ENCODE data around the gene WFS1.

WFS1 gene, protein sequence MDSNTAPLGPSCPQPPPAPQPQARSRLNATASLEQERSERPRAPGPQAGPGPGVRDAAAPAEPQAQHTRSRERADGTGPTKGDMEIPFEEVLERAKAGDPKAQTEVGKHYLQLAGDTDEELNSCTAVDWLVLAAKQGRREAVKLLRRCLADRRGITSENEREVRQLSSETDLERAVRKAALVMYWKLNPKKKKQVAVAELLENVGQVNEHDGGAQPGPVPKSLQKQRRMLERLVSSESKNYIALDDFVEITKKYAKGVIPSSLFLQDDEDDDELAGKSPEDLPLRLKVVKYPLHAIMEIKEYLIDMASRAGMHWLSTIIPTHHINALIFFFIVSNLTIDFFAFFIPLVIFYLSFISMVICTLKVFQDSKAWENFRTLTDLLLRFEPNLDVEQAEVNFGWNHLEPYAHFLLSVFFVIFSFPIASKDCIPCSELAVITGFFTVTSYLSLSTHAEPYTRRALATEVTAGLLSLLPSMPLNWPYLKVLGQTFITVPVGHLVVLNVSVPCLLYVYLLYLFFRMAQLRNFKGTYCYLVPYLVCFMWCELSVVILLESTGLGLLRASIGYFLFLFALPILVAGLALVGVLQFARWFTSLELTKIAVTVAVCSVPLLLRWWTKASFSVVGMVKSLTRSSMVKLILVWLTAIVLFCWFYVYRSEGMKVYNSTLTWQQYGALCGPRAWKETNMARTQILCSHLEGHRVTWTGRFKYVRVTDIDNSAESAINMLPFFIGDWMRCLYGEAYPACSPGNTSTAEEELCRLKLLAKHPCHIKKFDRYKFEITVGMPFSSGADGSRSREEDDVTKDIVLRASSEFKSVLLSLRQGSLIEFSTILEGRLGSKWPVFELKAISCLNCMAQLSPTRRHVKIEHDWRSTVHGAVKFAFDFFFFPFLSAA

DNA sequence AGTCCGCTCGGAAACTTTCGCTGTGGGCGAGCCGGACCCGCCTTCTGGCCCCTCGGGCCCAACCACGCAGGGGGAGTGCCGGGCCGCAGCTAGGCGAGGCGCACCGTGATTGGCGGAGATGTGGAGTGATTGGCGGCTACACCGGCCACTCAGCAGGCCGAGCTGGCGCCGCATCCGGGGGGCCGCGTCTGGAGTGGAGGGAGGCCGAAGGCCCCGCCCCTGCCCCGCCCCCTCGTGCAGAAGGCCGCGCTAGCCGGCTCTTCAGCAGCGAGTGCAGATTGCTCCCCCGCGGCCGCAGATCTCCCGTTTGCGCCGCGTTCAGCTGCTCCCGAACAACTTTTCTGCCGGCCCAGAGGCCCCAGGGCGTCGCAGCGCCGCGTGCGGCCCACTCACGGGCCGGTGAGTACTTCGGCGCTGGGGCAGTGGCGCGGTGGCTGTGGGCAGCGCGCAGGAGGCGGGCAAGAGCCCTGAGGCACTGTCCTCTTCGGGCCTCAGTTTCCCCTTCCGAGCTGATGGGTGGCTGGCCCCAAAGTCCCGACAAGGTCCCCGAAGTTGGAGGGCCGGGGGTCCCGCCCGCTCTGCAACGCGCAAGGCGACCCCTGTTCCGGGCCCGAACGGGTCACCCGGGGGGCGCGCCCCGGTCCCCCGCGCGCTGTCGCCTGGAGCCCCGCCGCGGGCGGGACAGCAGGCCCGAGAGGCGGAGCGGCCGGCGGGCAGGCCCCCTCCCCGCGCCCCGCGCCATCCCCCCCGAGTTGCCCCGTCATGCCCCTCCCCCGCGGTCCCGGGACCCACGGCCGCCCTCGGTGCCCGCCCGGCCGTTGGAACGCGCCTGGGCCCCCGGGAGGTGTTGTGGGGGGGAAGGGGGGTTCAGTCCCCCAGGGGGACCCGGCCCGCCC is at the start of gene WFS1:
TSS of gene WFS1 (plus strand) at position 235 of the 896 bp plus-strand sequence. CDS start 7,606 bp downstream, outside the sequence.
- peak; percentile 91 to 96 for DNase-seq (ENCODE audit: low read depth in 2 of 2)

DNA sequence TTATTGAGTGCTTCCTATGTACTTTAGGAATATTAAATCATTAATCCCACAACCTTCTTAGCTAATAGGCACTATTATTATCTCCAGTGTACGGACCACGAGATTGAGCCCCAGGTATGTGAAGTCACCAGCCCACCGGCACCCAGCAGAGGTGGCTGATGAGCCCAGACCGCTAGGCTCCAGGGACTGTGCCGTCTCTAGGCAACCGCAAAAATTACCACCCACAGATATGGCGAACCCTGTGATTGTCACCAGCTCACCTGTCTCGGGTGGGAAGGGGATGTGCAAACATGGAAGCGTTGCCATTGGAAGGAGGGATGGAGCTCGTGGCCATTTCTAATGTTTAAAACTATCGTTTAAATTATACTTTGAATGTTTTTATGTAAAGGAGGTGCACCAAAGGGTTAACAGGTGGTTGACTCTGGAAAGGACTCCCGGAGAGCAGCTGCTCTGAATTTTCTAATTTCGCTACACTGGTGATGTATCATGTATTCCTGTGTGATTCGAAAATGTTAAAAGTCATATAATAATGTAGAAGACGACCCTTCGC is 48.3 kb upstream of the WFS1 start:
- DNase-seq (ENCODE audit: low read depth in 2 of 2) = no peak

DNA sequence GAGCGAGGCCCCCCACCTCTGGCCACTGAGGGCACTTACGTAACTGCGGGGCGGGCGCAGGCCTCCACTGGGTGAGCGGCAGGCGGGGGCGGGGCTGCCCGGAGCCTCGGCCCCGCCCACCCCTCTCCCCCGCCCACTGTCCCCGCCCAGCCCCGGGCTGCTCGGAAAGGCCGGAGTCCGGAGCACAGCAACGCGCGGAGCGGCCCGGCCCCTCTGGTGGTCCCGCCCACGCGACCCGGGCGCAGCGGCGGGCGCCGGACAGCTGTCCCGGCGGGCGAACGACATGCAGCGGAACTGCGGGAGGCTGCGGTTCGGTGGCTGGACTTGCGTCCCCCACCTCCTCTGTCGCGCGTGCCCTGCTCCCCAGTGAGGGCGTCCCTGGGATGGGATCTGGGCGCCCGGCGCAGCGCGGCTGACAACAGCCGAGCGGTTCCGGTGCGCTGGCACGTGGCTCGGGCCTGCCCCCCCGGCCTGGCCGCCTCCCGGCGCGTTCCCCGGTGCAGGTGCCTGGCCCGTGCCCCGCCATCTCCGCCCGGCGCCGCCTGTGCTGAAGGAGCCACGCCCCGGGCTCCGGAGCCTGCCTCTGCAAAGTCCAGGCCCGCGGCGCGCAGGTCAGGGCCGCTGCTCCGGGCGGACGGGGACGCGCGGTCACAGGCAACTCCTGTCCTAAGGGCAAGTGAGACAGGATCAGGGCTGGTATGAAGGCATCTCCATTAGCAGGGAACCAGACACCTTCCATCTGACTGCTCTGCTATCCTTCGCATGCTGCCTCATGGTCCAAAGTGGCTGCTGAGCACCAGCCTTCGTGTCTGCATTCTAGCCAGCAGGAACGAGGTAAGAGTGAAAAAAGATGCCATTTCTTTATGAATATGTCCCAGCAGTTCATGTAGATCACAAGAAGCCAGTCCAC is 47.5 kb upstream of the WFS1 start:
- no peak for DNase-seq (ENCODE audit: low read depth in 2 of 2)

DNA sequence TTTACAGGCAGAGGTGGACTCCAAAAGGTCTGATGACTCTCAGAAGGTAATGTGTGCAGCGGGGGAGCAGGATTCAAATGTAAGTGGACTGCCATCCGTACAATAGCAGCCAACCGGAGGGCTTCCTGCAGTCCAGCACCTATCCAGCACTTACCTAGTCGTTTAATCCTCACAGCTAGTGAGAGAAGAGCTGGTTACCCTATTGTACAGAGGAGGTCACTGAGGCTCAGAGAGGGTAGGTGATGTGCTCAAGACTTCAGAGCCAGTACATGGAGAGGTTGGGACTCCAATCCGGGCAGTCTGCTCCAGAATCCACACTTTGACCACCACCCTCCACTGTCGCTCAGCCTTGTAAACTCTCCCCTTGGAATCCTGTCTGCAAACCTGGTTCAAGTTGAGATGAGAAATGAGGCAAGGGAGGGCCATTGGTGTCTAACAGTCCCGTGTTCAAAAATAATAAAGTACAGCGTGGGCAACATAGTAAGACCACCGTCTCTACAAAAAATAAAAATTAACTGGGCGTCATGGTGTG is 46.8 kb upstream of the WFS1 start:
- DNase-seq (ENCODE audit: low read depth in 2 of 2) = no peak

DNA sequence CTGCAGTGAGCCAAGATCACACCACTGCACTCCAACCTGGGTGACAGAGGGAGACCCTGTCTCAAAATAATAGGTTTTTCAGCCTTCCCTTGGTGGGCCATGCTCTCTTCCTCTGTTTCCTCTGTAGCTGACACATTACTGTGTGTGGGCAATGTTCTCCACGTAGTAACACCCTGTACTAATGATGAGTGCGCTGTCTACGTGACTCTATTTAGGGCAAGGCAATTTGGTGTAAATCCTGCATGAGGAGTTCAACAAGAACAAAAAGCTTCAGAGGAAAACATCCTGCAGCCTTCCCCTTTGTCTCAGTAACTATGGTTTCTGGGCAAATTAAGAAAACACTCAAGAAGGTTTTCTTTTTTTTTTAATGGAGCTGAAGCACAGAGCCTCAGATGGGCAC is 44.9 kb upstream of the WFS1 start:
- DNase-seq (ENCODE audit: low read depth in 2 of 2) = no peak

DNA sequence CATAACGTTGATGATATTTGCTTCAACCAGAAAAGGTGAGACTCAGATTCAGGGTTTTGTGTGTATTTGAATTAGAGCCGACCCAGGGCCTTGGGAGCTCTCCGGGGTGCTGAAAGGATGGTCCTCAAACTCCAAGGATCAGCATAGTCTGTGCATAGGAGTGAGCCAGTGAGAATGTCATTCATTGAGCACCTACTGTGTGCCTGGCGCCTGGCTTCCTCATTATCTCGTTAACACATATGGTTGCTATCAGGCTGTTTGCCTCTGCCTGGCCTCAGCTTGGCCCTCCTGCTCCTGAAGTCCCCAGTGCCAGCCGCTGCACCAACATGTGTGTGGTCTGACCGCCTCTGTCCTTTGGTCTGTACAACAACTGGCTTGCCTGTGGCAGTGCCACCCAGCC is 44.2 kb upstream of the WFS1 start:
- no peak for DNase-seq (ENCODE audit: low read depth in 2 of 2)

DNA sequence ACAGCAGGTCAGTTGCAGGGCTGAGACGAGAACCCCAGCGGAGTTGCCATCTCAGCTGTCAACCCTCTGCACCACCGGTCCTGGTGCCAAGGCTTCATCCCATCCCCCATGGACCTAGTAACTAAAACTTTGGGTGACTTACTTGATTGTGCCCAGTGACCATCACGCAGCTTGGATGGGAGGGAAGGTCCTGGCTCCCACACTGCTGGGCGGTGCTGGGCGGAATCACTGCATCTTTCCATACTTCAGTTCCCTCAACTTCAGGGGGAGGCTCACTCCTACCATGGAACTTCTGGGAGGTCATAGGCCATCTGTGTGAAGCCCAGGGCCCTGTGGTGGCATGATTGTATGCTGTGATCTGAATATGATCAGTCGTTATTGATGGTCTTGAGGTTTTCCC is 43.1 kb upstream of the WFS1 start:
- no peak for DNase-seq (ENCODE audit: low read depth in 2 of 2)

DNA sequence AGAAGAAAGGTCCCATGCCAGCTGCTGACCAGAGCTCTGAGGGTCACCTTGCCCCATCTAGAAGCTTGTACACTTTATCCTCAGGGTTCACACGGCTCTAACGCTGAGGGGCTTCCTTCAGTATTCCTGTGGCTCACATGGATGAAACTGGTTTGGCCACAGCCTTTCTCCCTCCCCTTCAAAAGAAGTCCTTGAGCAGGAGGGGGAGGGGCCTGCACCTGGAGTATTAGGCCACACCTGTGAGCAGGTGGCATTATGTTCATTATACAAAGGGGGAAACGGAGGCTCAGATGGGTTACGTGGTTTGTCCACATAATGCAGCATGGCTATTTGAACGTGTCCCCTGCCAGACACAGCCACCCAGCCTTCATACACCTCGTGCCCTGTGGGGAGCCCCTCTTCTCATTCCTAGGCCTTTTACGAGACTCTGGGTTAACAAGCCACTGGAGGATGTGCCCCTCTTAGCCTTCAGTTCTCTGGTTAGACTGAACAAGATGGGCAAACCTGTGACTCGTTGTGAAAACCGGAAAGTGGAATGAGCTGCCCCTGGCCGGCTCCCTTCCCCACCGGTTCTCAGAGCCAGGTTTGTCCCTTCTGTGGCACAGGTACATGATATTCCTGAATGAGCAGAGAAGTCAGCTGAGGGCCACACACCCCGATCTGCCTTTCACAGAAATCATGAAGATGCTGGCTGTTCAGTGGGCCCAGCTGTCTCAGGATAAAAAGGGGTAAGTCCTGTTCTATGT is 42.1 kb upstream of the WFS1 start:
- DNase-seq (ENCODE audit: low read depth in 2 of 2) = no peak

DNA sequence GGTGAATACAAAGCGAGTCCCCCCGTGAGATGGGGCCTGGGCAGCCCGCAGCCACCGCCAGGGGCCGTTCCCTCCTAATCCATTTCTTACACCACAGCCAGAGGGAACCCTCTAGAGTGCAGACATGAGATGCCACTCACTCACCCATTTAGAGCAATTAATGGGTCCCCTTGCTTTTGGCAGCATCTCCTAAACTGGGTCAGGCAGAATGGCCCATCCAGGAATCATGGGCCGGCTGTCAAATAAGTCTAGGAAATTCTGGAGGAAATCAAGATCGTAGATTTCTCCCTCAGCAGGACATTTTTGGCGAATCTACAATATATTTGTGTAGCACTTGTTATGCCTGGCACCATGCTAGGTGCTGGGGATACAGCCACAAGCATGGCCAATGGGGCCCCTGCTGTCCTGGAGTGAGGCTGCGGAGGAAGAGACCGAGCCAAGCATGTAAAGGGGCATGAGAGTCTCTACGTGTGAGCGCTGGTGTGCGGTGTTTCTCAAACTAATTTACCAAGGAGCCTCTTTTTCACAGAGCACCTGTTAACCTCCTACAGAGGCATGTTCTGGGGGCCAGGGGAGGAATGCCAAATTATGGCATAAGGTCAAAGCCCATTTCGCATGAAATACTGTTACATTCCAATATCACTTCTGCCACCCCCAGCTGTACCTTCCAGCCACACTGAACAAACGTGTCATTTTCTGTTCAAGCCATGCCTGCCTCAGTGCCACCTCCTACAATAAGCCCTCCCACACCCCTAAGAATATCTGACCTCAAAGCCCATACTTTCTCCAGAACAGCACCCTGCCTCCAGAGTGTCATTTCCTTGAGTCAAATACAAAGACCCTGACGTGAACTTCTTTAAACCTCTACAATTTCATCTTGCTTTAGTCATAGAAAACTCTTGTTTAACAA is 41.2 kb upstream of the WFS1 start:
- DNase-seq (ENCODE audit: low read depth in 2 of 2) = no peak

DNA sequence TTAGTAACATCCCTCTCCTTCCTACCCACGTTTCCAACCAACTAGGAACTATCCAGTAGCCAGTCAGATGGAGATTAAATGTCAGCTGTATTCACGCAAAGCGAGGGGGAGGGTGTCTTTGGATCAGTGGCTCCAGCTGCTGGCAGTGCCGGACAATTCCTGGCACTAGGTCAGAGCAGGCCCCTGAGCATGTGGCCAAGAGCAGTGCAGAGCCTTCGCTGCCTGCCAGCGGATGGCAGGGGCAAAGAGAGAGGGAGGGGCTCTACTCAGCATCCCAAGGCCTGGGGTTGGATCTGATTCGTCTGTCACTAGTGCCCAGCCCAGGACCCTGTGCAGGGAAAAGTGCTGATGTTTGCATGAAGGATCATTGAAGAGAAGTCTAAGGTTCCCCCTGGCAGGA is 40.6 kb upstream of the WFS1 start:
- DNase-seq (ENCODE audit: low read depth in 2 of 2) = no peak

DNA sequence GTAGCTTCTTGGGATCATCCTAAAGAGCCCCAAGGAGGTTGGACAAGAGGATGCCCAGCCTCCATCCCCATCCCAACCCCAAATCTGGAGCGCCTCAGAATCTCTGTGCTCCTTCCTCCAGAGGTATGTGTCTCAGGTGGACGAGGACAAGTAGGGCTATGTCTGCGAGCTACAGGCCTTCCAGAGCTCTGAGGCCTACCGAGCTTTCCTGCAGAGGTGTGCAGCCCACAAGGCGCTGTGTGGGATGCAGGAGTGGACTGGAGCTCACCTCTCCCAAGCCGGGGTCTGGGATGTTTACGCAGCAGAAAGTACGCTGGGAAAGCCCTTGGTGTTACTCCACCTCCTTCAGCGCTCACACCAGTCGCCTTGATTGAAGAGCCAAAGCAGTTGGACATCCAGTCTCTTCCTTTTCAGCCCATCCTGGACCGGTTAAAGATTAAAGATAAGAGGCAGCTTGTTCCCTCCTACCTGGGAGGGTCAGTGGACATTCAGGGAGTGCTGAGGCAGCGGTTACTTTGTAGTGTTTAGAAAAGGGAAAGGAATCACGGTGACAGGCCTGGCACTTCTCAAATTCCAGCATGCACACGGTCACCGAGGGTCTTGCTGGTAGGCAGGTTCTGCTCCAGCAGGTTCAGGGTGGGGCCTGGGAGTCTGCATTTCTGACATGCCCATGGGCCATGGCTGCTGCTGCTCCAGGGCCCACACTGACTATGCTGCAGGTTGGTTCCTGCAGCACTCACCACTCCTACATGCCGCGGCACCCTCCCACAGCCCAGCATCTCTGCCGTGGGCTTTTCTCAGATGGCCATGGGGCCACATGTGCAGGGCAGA is 39.8 kb upstream of the WFS1 start:
- DNase-seq (ENCODE audit: low read depth in 2 of 2) = no peak

DNA sequence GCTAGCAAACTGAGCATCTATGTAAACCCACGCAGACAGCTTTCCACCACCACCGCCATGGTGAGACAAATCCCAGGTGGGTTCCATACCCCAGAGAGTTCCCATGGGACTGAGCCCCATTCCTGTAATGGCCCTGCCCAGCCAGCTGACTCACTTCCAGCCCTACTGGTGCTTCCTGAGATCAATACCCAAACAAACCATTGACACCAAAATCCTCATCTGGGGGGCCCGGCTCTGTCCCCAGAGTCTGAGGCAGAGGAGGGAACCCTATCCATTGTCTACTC is 39.2 kb upstream of the WFS1 start:
- no peak for DNase-seq (ENCODE audit: low read depth in 2 of 2)

DNA sequence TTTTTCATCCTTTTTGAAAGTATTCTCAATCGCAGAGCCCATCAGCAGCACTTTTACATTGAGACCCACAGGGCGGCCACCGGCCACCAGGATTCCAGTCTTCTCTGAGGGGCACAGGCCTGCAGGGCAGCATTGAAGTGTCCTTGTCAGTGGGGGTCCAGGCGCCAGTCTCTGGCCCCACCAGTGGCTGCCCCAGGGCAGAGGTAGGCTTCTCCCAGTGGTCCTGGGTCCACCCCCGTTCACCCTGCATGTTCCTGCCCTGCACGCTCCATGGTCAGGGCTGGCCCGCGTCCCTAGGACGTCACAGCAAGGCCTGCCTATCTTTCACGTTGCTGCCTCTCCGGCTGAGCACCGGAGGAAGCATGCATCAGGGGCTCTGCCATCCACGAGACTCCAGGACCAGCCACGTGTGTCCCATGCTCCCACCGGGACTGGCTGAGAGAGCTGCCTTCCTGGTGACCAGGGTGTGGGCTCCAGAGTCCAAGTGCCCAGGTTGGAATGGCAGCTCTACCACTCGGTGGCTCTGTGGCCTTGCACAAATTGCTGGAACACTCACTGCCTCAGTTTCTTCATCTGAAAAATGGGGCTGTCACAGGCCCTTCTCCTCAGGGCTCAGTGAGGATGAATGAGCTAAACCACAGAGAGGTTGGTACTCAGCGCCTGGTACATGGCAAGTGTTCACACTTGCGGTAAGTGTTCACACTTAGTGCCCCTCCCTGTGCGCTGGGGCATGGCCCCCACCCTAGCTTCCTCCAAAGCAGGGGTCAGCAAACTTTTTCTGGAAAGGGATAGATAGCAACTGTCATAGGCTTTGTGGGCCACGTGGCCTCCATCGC is 38.6 kb upstream of the WFS1 start:
- DNase-seq (ENCODE audit: low read depth in 2 of 2) = no peak

DNA sequence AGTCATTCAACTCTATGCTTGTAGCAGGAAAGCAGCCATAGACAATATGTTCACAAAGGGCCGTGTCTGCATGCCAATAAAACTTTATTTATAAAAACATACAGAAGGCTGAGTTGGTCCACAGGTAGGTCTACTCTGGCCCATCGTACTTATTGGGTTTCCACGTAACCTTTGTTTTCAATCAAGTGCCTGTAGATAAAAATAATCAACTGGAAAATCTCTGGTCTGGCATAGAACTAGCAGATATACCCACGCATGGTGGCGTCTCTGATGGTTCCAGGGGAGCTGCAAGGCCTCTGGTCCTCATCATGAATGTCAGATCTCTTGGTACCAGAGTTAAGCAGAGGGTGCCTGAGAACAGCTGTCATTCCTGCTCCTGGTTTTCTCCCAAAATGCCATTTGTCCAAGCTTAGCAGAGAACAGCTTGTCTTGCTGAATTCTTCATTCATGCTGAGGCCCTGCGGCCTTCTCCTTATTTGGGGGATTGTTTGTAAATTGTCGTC is 37.9 kb upstream of the WFS1 start:
- no peak for DNase-seq (ENCODE audit: low read depth in 2 of 2)

DNA sequence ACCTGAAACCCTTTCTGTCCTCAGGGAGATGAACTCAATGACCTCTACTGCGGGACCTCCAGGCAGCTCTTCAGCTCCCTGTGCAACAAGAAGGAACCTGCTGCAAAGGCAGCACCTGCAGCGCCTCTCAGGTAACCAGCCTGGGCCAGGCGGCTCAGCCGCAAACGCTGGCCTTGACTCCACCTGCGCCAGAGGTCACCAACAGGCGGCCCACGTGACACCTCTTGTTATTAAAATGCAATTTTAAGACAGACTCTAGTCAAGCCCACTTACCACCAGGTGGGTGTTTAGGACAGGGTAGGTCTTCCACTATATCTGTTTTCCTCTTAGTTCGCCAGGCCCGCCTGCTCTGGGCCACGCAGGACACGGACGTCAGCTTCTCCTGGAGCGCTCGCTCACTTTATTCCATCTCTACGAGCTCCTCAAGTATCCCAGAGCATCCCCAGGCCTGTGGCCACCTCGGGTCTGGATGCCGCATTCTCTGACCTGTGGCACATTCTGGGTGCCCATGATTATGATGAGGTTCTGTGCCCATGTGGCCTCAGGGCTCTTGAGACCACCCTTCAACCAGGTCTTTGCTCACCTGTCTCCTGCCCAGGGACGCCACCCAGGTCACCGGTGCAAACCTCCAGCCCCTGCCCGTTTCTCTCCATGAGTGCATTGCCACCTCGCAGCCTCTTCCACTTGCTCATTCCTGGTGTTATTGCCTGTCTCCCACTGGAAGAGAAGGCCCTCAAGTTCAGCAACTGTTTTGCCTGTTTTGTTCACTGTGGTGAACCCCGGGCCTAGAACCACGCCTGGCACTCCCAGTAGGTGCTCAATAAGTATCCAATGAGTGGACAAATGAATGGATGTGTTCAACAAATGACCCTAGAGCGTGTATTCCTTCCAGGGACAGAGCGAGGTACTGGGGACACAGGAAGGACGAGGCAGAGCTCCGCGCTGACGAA is 36.5 kb upstream of the WFS1 start:
- no peak for DNase-seq (ENCODE audit: low read depth in 2 of 2)

DNA sequence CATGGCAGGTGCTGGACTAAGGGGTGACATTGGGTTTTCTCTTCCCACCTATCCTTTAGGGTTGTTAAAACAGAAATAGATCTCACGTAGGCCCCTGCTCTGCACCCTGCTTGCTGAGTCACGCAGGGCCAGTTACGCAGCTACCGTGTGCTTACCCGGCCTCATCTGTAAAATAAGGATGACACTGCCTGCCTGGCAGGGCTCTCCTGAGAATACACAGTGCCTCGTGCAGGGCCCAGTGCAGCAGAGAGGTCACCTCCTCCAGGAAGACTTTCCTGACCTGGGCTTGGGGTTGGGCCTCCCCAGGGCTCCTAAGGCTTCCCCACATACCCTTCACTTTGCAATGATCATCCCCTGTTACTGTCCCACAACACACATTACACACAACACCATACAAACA is 35.7 kb upstream of the WFS1 start:
- no peak for DNase-seq (ENCODE audit: low read depth in 2 of 2)
